ENCODE results near the gene BAHCC1. TPM values are rescaled to one million over a fixed set of nuclear protein-coding genes. Genes with fewer than 3 reads are reported as not detected.
A peak's percentile ranks its signal among the peaks of the same experiment; 100 is the strongest.

BAHCC1 gene
- total and polyA plus RNA-seq, 9 of the 15 experiments (the other 6 are each of a cell fraction or from before 2014, with no cell fraction given), result 0.14 to 26.9 (median 5.0) TPM

- TF ChIP-seq CHAMP1 (IDR thresholded peaks at IDR 0.05) (no peak), GTF3C2 (IDR thresholded peaks at IDR 0.05; ENCODE audit: borderline replicate concordance, extremely low read depth, insufficient read length) (no peak), KAT7 (CRISPR knock-in tag; IDR thresholded peaks at IDR 0.05; ENCODE audit: borderline replicate concordance) (0 out of 2 replicates have a peak, but pooled peaks have one; percentile 74), NR2C1 (IDR thresholded peaks at IDR 0.05) (no peak), NR2C1 (tag; IDR thresholded peaks at IDR 0.05) (no peak), NFYB (IDR thresholded peaks at IDR 0.05; ENCODE audit: extremely low read depth, insufficient read length) (no peak), ZNF280B (CRISPR knock-in tag; IDR thresholded peaks at IDR 0.05) (no peak), HDAC2 (IDR thresholded peaks at IDR 0.05) (no peak), HCFC1 (IDR thresholded peaks at IDR 0.05; ENCODE audit: low read depth, low read length) (no peak), ZNF324 (CRISPR knock-in tag; IDR thresholded peaks at IDR 0.05) (no peak), RBM22 (IDR thresholded peaks at IDR 0.05; ENCODE audit: low read depth, low read length, poor library complexity, severe bottlenecking) (no peak), CREB5 (CRISPR knock-in tag; IDR thresholded peaks at IDR 0.05) (no peak), KAT2B (IDR thresholded peaks at IDR 0.05; ENCODE audit: low read depth, low read length) (no peak), ETV1 (tag; conservative IDR thresholded peaks at IDR 0.05; ENCODE audit: low read depth) (no peak), CEBPB (tag; IDR thresholded peaks at IDR 0.05) (no peak), FOSL1 (tag; conservative IDR thresholded peaks at IDR 0.05) (no peak), SIN3A (IDR thresholded peaks at IDR 0.05; ENCODE audit: borderline replicate concordance in 2 of 2, control insufficient read depth in 1 of 2, low read depth in 2 of 2, low read length in 2 of 2) (peak in 1 of 2 experiments; percentile 74; a peak in 2 of 4 replicates)
Measured at GRCh38 chr17:81512562-81513371, 117.5 kb downstream of the BAHCC1 start, which contains the start of gene ACTG1 (continued).
